Measurements from ENCODE around the gene CD160. TPM values are rescaled to one million over a fixed set of nuclear protein-coding genes. Genes with fewer than 3 reads are reported as not detected.

Gene CD160
- total and polyA plus RNA-seq, 2 of the 4 experiments (the other 2 are of a cell fraction), result not detected

- no peak overlapping the region for H3K4ac ChIP-seq (ENCODE audit: low read depth, low read length)
- no peak overlapping the region for H4K91ac ChIP-seq (ENCODE audit: insufficient read depth, low read depth, low read length)
- H3K27ac ChIP-seq (ENCODE audit: insufficient read depth, low read length), result no peak overlapping the region
- H2BK120ac ChIP-seq (ENCODE audit: low read depth, low read length), result no peak overlapping the region
- no peak overlapping the region for H3K23ac ChIP-seq (ENCODE audit: low read depth, low read length)
- no peaks in the 10 kb centered on the region for H3K27me3 ChIP-seq (ENCODE audit: control insufficient read depth, insufficient read depth, low read length)
- H3K4me3 ChIP-seq (ENCODE audit: insufficient read depth, low read depth, low read length), result no peak overlapping the region
- CTCF ChIA-PET, result interaction anchor here (0.6 kb wide), 1 partner anchor 16 kb away, joined by 3 read pairs; no protein-coding TSS in a partner anchor
- H3K36me3 ChIP-seq (ENCODE audit: control insufficient read depth, insufficient read depth, low read length), result peaks cover 6% of the 10 kb centered on the region
- POLR2A ChIA-PET (ENCODE audit: unreplicated experiment), result no interaction called here
- H3K56ac ChIP-seq (ENCODE audit: extremely low read depth, insufficient read depth, low read length), result no peak overlapping the region
- no peak overlapping the region for H4K8ac ChIP-seq (ENCODE audit: low read depth in 2 of 2, low read length in 2 of 2)
- no peak overlapping the region for H3K9ac ChIP-seq (ENCODE audit: low read depth, low read length)
- dilution Hi-C loops (cut with HindIII; ENCODE audit: low sequenced_read_pairs, unreplicated experiment) (no loop called here), in situ Hi-C loops (cut with MboI; ENCODE audit: low sequenced_read_pairs) (no loop called here), intact Hi-C loops (cut with micrococcal nuclease) (no loop called here)
- DNase-seq (no peak), ATAC-seq (ENCODE audit: low read depth) (no peak)
- H3K14ac ChIP-seq (replicated peaks; ENCODE audit: low read depth, low read length), result no peak overlapping the region
- BruUV-seq (replicated peaks), result no TSS peak
- H2AK5ac ChIP-seq (ENCODE audit: low read depth, low read length), result no peak overlapping the region
- no peaks in the 10 kb centered on the region for H3K9me3 ChIP-seq (ENCODE audit: control insufficient read depth, insufficient read depth, low read length)
- H2BK15ac ChIP-seq (ENCODE audit: low read depth, low read length), result no peak overlapping the region
- peaks cover 11% of the 10 kb centered on the region for H3K4me1 ChIP-seq (ENCODE audit: control insufficient read depth, insufficient read depth, low read length)
- no peak overlapping the region for H4K5ac ChIP-seq (ENCODE audit: low read depth, low read length)
- no peak overlapping the region for H2AK9ac ChIP-seq (replicated peaks; ENCODE audit: low read depth, low read length, poor library complexity)
- H2BK5ac ChIP-seq (ENCODE audit: low read depth, low read length, poor library complexity, severe bottlenecking), result no peak overlapping the region
- H3K18ac ChIP-seq (ENCODE audit: low read depth, low read length), result no peak overlapping the region
- no peak overlapping the region for H3K4me2 ChIP-seq (ENCODE audit: low read depth, low read length)
- H3K9me1 ChIP-seq (ENCODE audit: insufficient read depth, low read length), result peaks cover 11% of the 10 kb centered on the region
- WGBS, 2 experiments (ENCODE audit: extremely low coverage in 2 of 2, insufficient read length in 1 of 2), result no CpG with 5 or more reads among the region's 1 CpG
- no peak overlapping the region for H2BK20ac ChIP-seq (ENCODE audit: low read depth, low read length)
- peaks cover 31 to 58% of the 10 kb centered on the region in 2 experiments for H3K79me1 ChIP-seq (ENCODE audit: low read depth in 1 of 2, low read length in 2 of 2)
- no peak overlapping the region for H2AFZ ChIP-seq (replicated peaks; ENCODE audit: low read length, poor library complexity)
- no peak for TF ChIP-seq RFX5 (IDR thresholded peaks at IDR 0.05; ENCODE audit: low read depth, low read length)
- no peak for TF ChIP-seq MXI1 (IDR thresholded peaks at IDR 0.05; ENCODE audit: borderline replicate concordance, low read depth, low read length)
- no peak for TF ChIP-seq CEBPB (IDR thresholded peaks at IDR 0.05; ENCODE audit: low read depth, low read length)
- no peak for TF ChIP-seq BHLHE40 (IDR thresholded peaks at IDR 0.05; ENCODE audit: low read depth, low read length)
- TF ChIP-seq FOS (IDR thresholded peaks at IDR 0.05; ENCODE audit: low read depth, low read length), result no peak
- TF ChIP-seq RAD21 (IDR thresholded peaks at IDR 0.05; ENCODE audit: low read length), result no peak
- no peak for TF ChIP-seq RCOR1 (IDR thresholded peaks at IDR 0.05; ENCODE audit: insufficient replicate concordance, low read length)
- no peak for TF ChIP-seq USF2 (IDR thresholded peaks at IDR 0.05; ENCODE audit: low read depth, low read length)
- no peak for TF ChIP-seq NFE2L2 (IDR thresholded peaks at IDR 0.05; ENCODE audit: low read depth, low read length)
- no peak for TF ChIP-seq ELK1 (IDR thresholded peaks at IDR 0.05; ENCODE audit: borderline replicate concordance, low read depth, low read length)
- H4K20me1 ChIP-seq (ENCODE audit: insufficient read depth, low read length), result peaks cover 3% of the 10 kb centered on the region; the same call in 1 of the 2 replicates
Measured at GRCh38 chr1:145778146-145778540, 58.8 kb downstream of the CD160 start.
